PC-9 (cell line): ENCODE data around the gene SERPINE2.

ENCODE experiments used
- CTCF ChIP-seq: fragments of 200-600 bp; sonication (generic); conservative IDR thresholded peaks from 2 replicates; pipeline ENCODE4 v1.6.1; 2017; ENCODE audit warnings: mixed run types, antibody characterized with exemption, mild to moderate bottlenecking, moderate library complexity
- EZH2 ChIP-seq: fragments of 200-600 bp; sonication (generic); IDR thresholded peaks from 2 replicates; pipeline ENCODE4 v1.8.0; 2017; ENCODE audit warnings: antibody characterized with exemption, low read depth

GRCh38 chr2:224016963-224017362 lies 22.1 kb downstream of the SERPINE2 start:
- TF ChIP-seq CTCF (no peak), EZH2 (no peak)
